COLO829 (cell line): ENCODE measurements around the gene SUCLG1.

Source experiments
- DNase-seq: peaks from one replicate; pipeline ENCODE4 v3.0.0; 2012; ENCODE audit warnings: low spot score

Gene SUCLG1

GRCh38 chr2:84461310-84461709 is 2.2 kb upstream of the SUCLG1 start:
- DNase-seq: no peak

GRCh38 chr2:84460670-84461069 is 1.6 kb upstream of the SUCLG1 start:
- DNase-seq: no peak

- no peak for DNase-seq
Measured at GRCh38 chr2:84459944-84460429, 907 bp upstream of the SUCLG1 start.

GRCh38 chr2:84458551-84459017 is 496 bp downstream of the SUCLG1 start:
- DNase-seq: no peak

- DNase-seq: no peak
Measured at GRCh38 chr2:84457686-84458085, 1.4 kb downstream of the SUCLG1 start.

GRCh38 chr2:84456156-84456555 is 2.9 kb downstream of the SUCLG1 start:
- no peak for DNase-seq

GRCh38 chr2:84454581-84454980 is 4.5 kb downstream of the SUCLG1 start:
- no peak for DNase-seq

GRCh38 chr2:84452624-84453023 is 6.5 kb downstream of the SUCLG1 start:
- no peak for DNase-seq

- DNase-seq: no peak
Measured at GRCh38 chr2:84451579-84451978, 7.5 kb downstream of the SUCLG1 start.

- no peak for DNase-seq
Measured at GRCh38 chr2:84450288-84451227, 8.5 kb downstream of the SUCLG1 start.

- peak; percentile 53 for DNase-seq
Measured at GRCh38 chr2:84449711-84450110, 9.4 kb downstream of the SUCLG1 start.

- DNase-seq: no peak
Measured at GRCh38 chr2:84449055-84449454, 10.0 kb downstream of the SUCLG1 start.

- peak; percentile 44 for DNase-seq
Measured at GRCh38 chr2:84443477-84443876, 15.6 kb downstream of the SUCLG1 start.

GRCh38 chr2:84442888-84443287 is 16.2 kb downstream of the SUCLG1 start:
- DNase-seq: no peak

GRCh38 chr2:84441505-84441904 is 17.6 kb downstream of the SUCLG1 start:
- no peak for DNase-seq

GRCh38 chr2:84441036-84441435 is 18.0 kb downstream of the SUCLG1 start:
- DNase-seq: no peak

GRCh38 chr2:84435345-84436025 is 23.6 kb downstream of the SUCLG1 start:
- DNase-seq: peak; percentile 92

- DNase-seq: no peak
Measured at GRCh38 chr2:84429328-84429727, 29.8 kb downstream of the SUCLG1 start.

GRCh38 chr2:84427235-84428138 is 31.6 kb downstream of the SUCLG1 start:
- no peak for DNase-seq

- DNase-seq: no peak
Measured at GRCh38 chr2:84425310-84425709, 33.8 kb downstream of the SUCLG1 start.

- peak; percentile 52 for DNase-seq
Measured at GRCh38 chr2:84424152-84424551, 34.9 kb downstream of the SUCLG1 start.

GRCh38 chr2:84421791-84422190 is 37.3 kb downstream of the SUCLG1 start:
- no peak for DNase-seq
